ENCODE measurements around the gene ELOF1.

ELOF1 gene

GRCh38 chr19:11587302-11587974, 28.4 kb upstream of the ELOF1 start:
- H3K36me3 ChIP-seq (ENCODE audit: control insufficient read depth, insufficient read depth, low read length): no peaks in the 10 kb centered on the region
- no peaks in the 10 kb centered on the region for H3K79me2 ChIP-seq
- H2AFZ ChIP-seq: peak overlapping the region; percentile 72
- H3K27ac ChIP-seq: no peak overlapping the region
- no peaks in the 10 kb centered on the region for H3K4me1 ChIP-seq
- no peaks in the 10 kb centered on the region for H3K27me3 ChIP-seq (ENCODE audit: control insufficient read depth, insufficient read depth, low read length)
- TF ChIP-seq CTCF (IDR thresholded peaks at IDR 0.05): peak; percentile 93
- H3K9me3 ChIP-seq (ENCODE audit: control insufficient read depth, low read length): no peaks in the 10 kb centered on the region
- H3K9ac ChIP-seq: no peak overlapping the region
- H3K4me2 ChIP-seq (ENCODE audit: low read length): no peak overlapping the region
- no peak overlapping the region for H3K4me3 ChIP-seq (ENCODE audit: low read depth, low read length)

GRCh38 chr19:11586331-11586730, 27.3 kb upstream of the ELOF1 start:
- H3K36me3 ChIP-seq (ENCODE audit: control insufficient read depth, insufficient read depth, low read length): no peaks in the 10 kb centered on the region
- H3K79me2 ChIP-seq: no peaks in the 10 kb centered on the region
- no peaks in the 10 kb centered on the region for H3K27me3 ChIP-seq (ENCODE audit: control insufficient read depth, insufficient read depth, low read length)
- H3K4me3 ChIP-seq (ENCODE audit: low read depth, low read length): no peak overlapping the region
- no peak overlapping the region for H3K27ac ChIP-seq
- H3K4me1 ChIP-seq: no peaks in the 10 kb centered on the region
- H3K4me2 ChIP-seq (ENCODE audit: low read length): no peak overlapping the region
- no peak for TF ChIP-seq CTCF (IDR thresholded peaks at IDR 0.05)
- H3K9me3 ChIP-seq (ENCODE audit: control insufficient read depth, low read length): no peaks in the 10 kb centered on the region
- no peak overlapping the region for H2AFZ ChIP-seq
- H3K9ac ChIP-seq: no peak overlapping the region

GRCh38 chr19:11581740-11582139, 22.7 kb upstream of the ELOF1 start:
- no peaks in the 10 kb centered on the region for H3K79me2 ChIP-seq
- no peak overlapping the region for H3K4me2 ChIP-seq (ENCODE audit: low read length)
- no peaks in the 10 kb centered on the region for H3K4me1 ChIP-seq
- H2AFZ ChIP-seq: no peak overlapping the region
- H3K27ac ChIP-seq: no peak overlapping the region
- no peaks in the 10 kb centered on the region for H3K36me3 ChIP-seq (ENCODE audit: control insufficient read depth, insufficient read depth, low read length)
- no peak overlapping the region for H3K9ac ChIP-seq
- H3K9me3 ChIP-seq (ENCODE audit: control insufficient read depth, low read length): no peaks in the 10 kb centered on the region
- H3K4me3 ChIP-seq (ENCODE audit: low read depth, low read length): no peak overlapping the region
- no peak for TF ChIP-seq CTCF (IDR thresholded peaks at IDR 0.05)
- H3K27me3 ChIP-seq (ENCODE audit: control insufficient read depth, insufficient read depth, low read length): no peaks in the 10 kb centered on the region

GRCh38 chr19:11580116-11580515, 21.1 kb upstream of the ELOF1 start:
- no peak overlapping the region for H3K4me3 ChIP-seq (ENCODE audit: low read depth, low read length)
- TF ChIP-seq CTCF (IDR thresholded peaks at IDR 0.05): no peak
- no peaks in the 10 kb centered on the region for H3K4me1 ChIP-seq
- H3K79me2 ChIP-seq: no peaks in the 10 kb centered on the region
- no peaks in the 10 kb centered on the region for H3K27me3 ChIP-seq (ENCODE audit: control insufficient read depth, insufficient read depth, low read length)
- H3K9me3 ChIP-seq (ENCODE audit: control insufficient read depth, low read length): no peaks in the 10 kb centered on the region
- H3K36me3 ChIP-seq (ENCODE audit: control insufficient read depth, insufficient read depth, low read length): no peaks in the 10 kb centered on the region
- no peak overlapping the region for H2AFZ ChIP-seq
- no peak overlapping the region for H3K4me2 ChIP-seq (ENCODE audit: low read length)
- no peak overlapping the region for H3K9ac ChIP-seq
- H3K27ac ChIP-seq: no peak overlapping the region
